ENCODE measurements around the gene CDCA8. TPM values are rescaled to one million over a fixed set of nuclear protein-coding genes. Genes with fewer than 3 reads are reported as not detected.

CDCA8 gene
- total and polyA plus RNA-seq, 2 of the 8 experiments (the other 6 are each of a cell fraction or from before 2014, with no cell fraction given) = 43.9 to 46.2 TPM

- CTCF ChIA-PET (ENCODE audit: partially characterized antibody) = interaction anchor here (1.0 to 8.4 kb wide), 6 partner anchors 15 to 104 kb away, joined by 3 to 59 read pairs (median 4); partner anchors contain the start of gene EPHA10
- H3K27me3 ChIP-seq (replicated peaks in 1 of 4; ENCODE audit: control insufficient read depth in 3 of 4, extremely low read depth in 1 of 4, insufficient read depth in 3 of 4, low read length in 3 of 4) = peaks cover 0 to 3% (median 0%) of the 10 kb centered on the region in 4 experiments; a peak in 1 of 7 replicates
These were observed 30.9 kb upstream of the CDCA8 start for GRCh38 chr1:37661401-37661800.

More at GRCh38 chr1:37661401-37661800, 30.9 kb upstream of the CDCA8 start:
- Histone ChIP-seq H3K4me1 (replicated peaks in 1 of 4; ENCODE audit: control insufficient read depth in 3 of 4, insufficient read depth in 4 of 4, low read length in 3 of 4) (peaks cover 0 to 30% (median 22%) of the 10 kb centered on the region in 4 experiments; a peak in 6 of 7 replicates), H4K5ac (ENCODE audit: insufficient read length, low read depth, low read length) (no peak overlapping the region), H3K4ac (replicated peaks; ENCODE audit: insufficient read length, low read depth, low read length) (no peak overlapping the region), H2BK20ac (ENCODE audit: low read length) (0 out of 2 replicates have a peak overlapping the region, but pooled peaks have one; percentile 80), H2BK120ac (replicated peaks; ENCODE audit: low read depth, low read length) (no peak overlapping the region), H3K56ac (replicated peaks; ENCODE audit: insufficient read length, low read depth, low read length) (no peak overlapping the region), H2AK5ac (ENCODE audit: low read depth, low read length) (no peak overlapping the region), H3K23ac (ENCODE audit: insufficient read length) (no peak overlapping the region), H2BK5ac (ENCODE audit: low read depth, low read length) (no peak overlapping the region), H3K79me1 (ENCODE audit: low read depth, low read length) (no peaks in the 10 kb centered on the region), H3K4me3 (ENCODE audit: extremely low read depth in 1 of 4, insufficient read depth in 2 of 4, low read depth in 3 of 4, low read length in 4 of 4) (no peak overlapping the region), H3K27ac (ENCODE audit: low read depth, low read length) (no peak overlapping the region), H3K79me2 (ENCODE audit: control insufficient read depth in 1 of 2, insufficient read depth in 2 of 2, low read length in 2 of 2) (no peaks in the 10 kb centered on the region), H3K14ac (ENCODE audit: insufficient read length) (no peak overlapping the region), H3K9ac (replicated peaks in 1 of 4; ENCODE audit: extremely low read depth in 1 of 4, low read depth in 3 of 4, low read length in 3 of 4) (no peak overlapping the region), H3K18ac (ENCODE audit: extremely low read depth, low read length) (no peak overlapping the region; the same call in 1 of the 2 replicates), H2BK12ac (ENCODE audit: low read depth, low read length) (no peak overlapping the region), H3K23me2 (ENCODE audit: low read depth, low read length) (no peaks in the 10 kb centered on the region; the same call in none of the 2 replicates), H2BK15ac (ENCODE audit: low read length) (no peak overlapping the region), H2AFZ (ENCODE audit: low read length) (no peak overlapping the region), H3K9me3 (ENCODE audit: insufficient read depth in 2 of 2, low read depth in 1 of 2, low read length in 1 of 2) (no peaks in the 10 kb centered on the region), H3K36me3 (ENCODE audit: control insufficient read depth in 2 of 4, insufficient read depth in 4 of 4, low read length in 3 of 4) (no peaks in the 10 kb centered on the region), H3K4me2 (ENCODE audit: insufficient read depth in 1 of 2, low read depth in 2 of 2, low read length in 2 of 2) (peak overlapping the region; percentile 52 to 55; a peak in 1 of 4 replicates), H4K91ac (replicated peaks; ENCODE audit: insufficient read length, low read length) (no peak overlapping the region), H4K8ac (ENCODE audit: extremely low read depth, insufficient read depth, low read length) (no peak overlapping the region), H4K20me1 (replicated peaks in 1 of 2; ENCODE audit: control insufficient read depth in 1 of 2, insufficient read depth in 2 of 2, low read length in 2 of 2) (no peaks in the 10 kb centered on the region)
- FAIRE-seq (no peak), DNase-seq (ENCODE audit: low read depth in 1 of 2, low spot score in 2 of 2) (no peak)
- TF ChIP-seq POU5F1 (IDR thresholded peaks at IDR 0.05; ENCODE audit: low read depth, low read length) (no peak), EZH2 (IDR thresholded peaks at IDR 0.05; ENCODE audit: low read depth, low read length, severe bottlenecking) (peak; percentile 11), ASH2L (IDR thresholded peaks at IDR 0.05; ENCODE audit: low read length) (peak; percentile 4)
- POLR2A ChIA-PET (ENCODE audit: partially characterized antibody) = no interaction called here
- WGBS, 2 experiments (ENCODE audit: extremely low coverage in 1 of 2, insufficient coverage in 1 of 2, insufficient read length in 1 of 2, insufficient replicate concordance in 2 of 2, low coverage in 1 of 2, low lambda C conversion rate in 2 of 2, missing lambda C conversion rate in 1 of 2) = 80% methylated on average over 9 of the region's 9 CpGs; no CpG with 5 or more reads in 1 of the 2 experiments

Data from H1 (cell line).